ENCODE data around the gene SRPX.

SRPX gene

GRCh38 chrX:38211891-38212635 is 8.6 kb downstream of the SRPX start:
- no peak for DNase-seq (ENCODE audit: low spot score)

GRCh38 chrX:38206542-38206941 is 14.1 kb downstream of the SRPX start:
- DNase-seq (ENCODE audit: low spot score): no peak

- DNase-seq (ENCODE audit: low spot score): no peak
Measured at GRCh38 chrX:38206036-38206435, 14.6 kb downstream of the SRPX start.

- no peak for DNase-seq (ENCODE audit: low spot score)
Measured at GRCh38 chrX:38205039-38205438, 15.6 kb downstream of the SRPX start.

GRCh38 chrX:38192007-38192810 is 28.5 kb downstream of the SRPX start:
- DNase-seq (ENCODE audit: low spot score): peak; percentile 4

- no peak for DNase-seq (ENCODE audit: low spot score)
Measured at GRCh38 chrX:38189431-38190250, 31.0 kb downstream of the SRPX start.

- DNase-seq (ENCODE audit: low spot score): no peak
Measured at GRCh38 chrX:38183596-38183995, 37.1 kb downstream of the SRPX start.

GRCh38 chrX:38181357-38181756 is 39.3 kb downstream of the SRPX start:
- DNase-seq (ENCODE audit: low spot score): no peak

- no peak for DNase-seq (ENCODE audit: low spot score)
Measured at GRCh38 chrX:38178396-38178795, 42.3 kb downstream of the SRPX start.

GRCh38 chrX:38175139-38175538 is 45.5 kb downstream of the SRPX start:
- DNase-seq (ENCODE audit: low spot score): peak; percentile 50

- no peak for DNase-seq (ENCODE audit: low spot score)
Measured at GRCh38 chrX:38172596-38172995, 48.1 kb downstream of the SRPX start.

GRCh38 chrX:38170556-38170955 is 50.1 kb downstream of the SRPX start:
- no peak for DNase-seq (ENCODE audit: low spot score)

GRCh38 chrX:38166478-38167083 is 54.1 kb downstream of the SRPX start:
- no peak for DNase-seq (ENCODE audit: low spot score)

GRCh38 chrX:38165023-38165422 is 55.6 kb downstream of the SRPX start:
- no peak for DNase-seq (ENCODE audit: low spot score)

GRCh38 chrX:38163193-38163592 is 57.5 kb downstream of the SRPX start:
- no peak for DNase-seq (ENCODE audit: low spot score)

- DNase-seq (ENCODE audit: low spot score): no peak
Measured at GRCh38 chrX:38156838-38157237, 63.8 kb downstream of the SRPX start.

- DNase-seq (ENCODE audit: low spot score): no peak
Measured at GRCh38 chrX:38154818-38155217, 65.9 kb downstream of the SRPX start.

GRCh38 chrX:38154340-38154739 is 66.3 kb downstream of the SRPX start:
- DNase-seq (ENCODE audit: low spot score): no peak

GRCh38 chrX:38151441-38151840 is 69.2 kb downstream of the SRPX start:
- DNase-seq (ENCODE audit: low spot score): no peak

- DNase-seq (ENCODE audit: low spot score): no peak
Measured at GRCh38 chrX:38150993-38151392, 69.7 kb downstream of the SRPX start.

GRCh38 chrX:38149016-38149415 is 71.7 kb downstream of the SRPX start:
- no peak for DNase-seq (ENCODE audit: low spot score)

GRCh38 chrX:38142610-38143009 is 78.1 kb downstream of the SRPX start:
- DNase-seq (ENCODE audit: low spot score): no peak

Data from iPS-NIHi11 (cell line).